Ectodermal cell (in vitro differentiated cells): ENCODE results near the gene CELSR2.

Experiments used
- H3K27ac ChIP-seq: 2 replicates; pipeline ENCODE4 v1.7.0; 2013; ENCODE audit warnings: mild to moderate bottlenecking, low read depth, low read length; ENCODE audit not compliant: insufficient read depth, poor library complexity, severe bottlenecking
- H3K27me3 ChIP-seq: 2 replicates; pipeline ENCODE4 v1.7.0; 2013; ENCODE audit warnings: mild to moderate bottlenecking, low read length; ENCODE audit not compliant: insufficient read depth, control insufficient read depth, poor library complexity, severe bottlenecking
- H3K36me3 ChIP-seq: one replicate; pipeline ENCODE4 v1.7.0; 2013; ENCODE audit warnings: low read length; ENCODE audit not compliant: control insufficient read depth, insufficient read depth
- H3K4me1 ChIP-seq: one replicate; pipeline ENCODE4 v1.7.0; 2013; ENCODE audit warnings: low read length; ENCODE audit not compliant: control insufficient read depth, insufficient read depth
- H3K4me3 ChIP-seq: 2 replicates; pipeline ENCODE4 v1.7.0; 2013; ENCODE audit warnings: low read depth, low read length, control low read depth; ENCODE audit not compliant: insufficient read depth
- H3K9me3 ChIP-seq: 2 replicates; pipeline ENCODE4 v1.7.0; 2013; ENCODE audit warnings: mild to moderate bottlenecking, low read length, moderate library complexity; ENCODE audit not compliant: control insufficient read depth
- WGBS, 2 experiments: methylation state at CpG; one replicate each; pipeline ENCODE4 v1.1.7; 2013; ENCODE audit warnings: missing lambda C conversion rate in 2 of 2; 5-methylcytosine and 5-hydroxymethylcytosine counted together

CELSR2 gene

DNA sequence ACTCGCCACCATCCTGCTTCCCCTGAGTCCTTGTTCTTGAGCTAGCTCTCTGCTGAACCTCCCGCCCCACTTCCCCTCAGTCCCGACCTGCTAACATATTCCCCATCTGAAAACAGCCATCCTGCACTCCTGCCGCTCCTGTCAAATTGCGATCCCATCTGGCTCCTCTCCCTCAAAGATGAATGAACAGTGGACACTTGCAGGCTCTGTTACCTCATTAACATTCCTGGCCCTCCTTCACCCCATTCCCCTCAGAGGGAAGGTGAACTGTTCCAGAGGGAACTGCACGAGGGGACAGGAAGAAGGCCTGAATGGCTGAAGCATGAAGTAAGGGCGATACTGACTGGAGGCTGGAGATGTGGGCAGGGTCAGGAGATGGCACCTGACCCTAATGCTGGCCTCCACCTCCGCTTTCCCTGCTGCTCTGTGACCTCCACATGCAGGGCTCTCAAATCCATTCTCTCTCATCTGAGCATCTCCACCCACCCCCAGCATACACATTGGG lies 7.4 kb upstream of the CELSR2 start:
- no peaks in the 10 kb centered on the region for H3K27me3 ChIP-seq
- no peak overlapping the region for H3K27ac ChIP-seq
- H3K9me3 ChIP-seq = no peaks in the 10 kb centered on the region
- peaks cover 22% of the 10 kb centered on the region for H3K36me3 ChIP-seq
- 70 to 71% methylated on average over 8 of the region's 8 CpGs for WGBS, 2 experiments
- H3K4me1 ChIP-seq = peaks cover 30% of the 10 kb centered on the region
- no peak overlapping the region for H3K4me3 ChIP-seq

DNA sequence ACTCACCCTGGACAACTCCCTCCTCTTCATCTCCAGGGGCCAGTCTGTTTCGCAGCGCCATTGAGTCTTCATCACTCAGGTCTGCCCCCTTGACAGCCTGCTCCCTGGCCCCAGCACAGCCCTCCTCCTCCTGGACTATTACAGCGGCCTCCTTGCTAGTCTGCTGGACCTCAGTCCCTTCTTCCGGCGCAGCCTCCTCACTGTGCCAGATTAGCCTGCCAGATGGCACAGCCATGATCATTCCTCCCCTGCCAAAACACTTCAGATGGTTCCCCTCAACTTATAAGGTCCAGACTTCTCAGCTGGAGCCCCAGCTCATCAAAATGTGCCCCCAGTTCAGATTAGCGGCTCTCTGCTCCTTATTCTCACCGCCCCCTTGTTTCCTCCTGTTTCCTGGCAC lies 7.0 kb upstream of the CELSR2 start:
- peaks cover 28% of the 10 kb centered on the region for H3K4me1 ChIP-seq
- H3K27ac ChIP-seq = no peak overlapping the region
- H3K4me3 ChIP-seq = no peak overlapping the region
- no peaks in the 10 kb centered on the region for H3K9me3 ChIP-seq
- H3K36me3 ChIP-seq = peaks cover 17% of the 10 kb centered on the region
- whole genome bisulfite sequencing, 2 experiments = 90 to 91% methylated on average over 7 of the region's 7 CpGs
- peaks cover 2% of the 10 kb centered on the region for H3K27me3 ChIP-seq

DNA sequence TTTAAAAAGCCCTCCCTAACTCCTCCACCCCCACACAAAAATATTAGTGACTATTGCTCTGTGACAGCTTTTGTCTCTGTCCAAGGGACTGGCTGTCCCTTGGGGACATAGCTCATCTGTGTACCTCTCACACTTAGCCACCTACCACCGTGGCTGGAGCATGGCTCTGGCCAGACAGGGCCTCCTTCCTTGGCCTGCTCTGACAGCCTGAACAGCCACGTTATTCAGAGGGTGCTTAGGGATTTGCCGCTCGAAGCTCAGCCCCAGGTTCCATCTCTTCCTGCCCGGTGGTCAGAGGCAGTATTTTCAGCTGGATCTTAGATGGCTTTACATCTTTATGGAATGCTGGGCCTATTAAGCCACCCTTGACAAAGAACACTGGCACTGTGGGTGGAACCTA lies 6.1 kb upstream of the CELSR2 start:
- H3K4me1 ChIP-seq = peaks cover 26% of the 10 kb centered on the region
- H3K36me3 ChIP-seq = peaks cover 9% of the 10 kb centered on the region
- no peak overlapping the region for H3K4me3 ChIP-seq
- peaks cover 8% of the 10 kb centered on the region for H3K27me3 ChIP-seq
- no peak overlapping the region for H3K27ac ChIP-seq
- no peaks in the 10 kb centered on the region for H3K9me3 ChIP-seq
- 77 to 79% methylated on average over 5 of the region's 5 CpGs for WGBS, 2 experiments

DNA sequence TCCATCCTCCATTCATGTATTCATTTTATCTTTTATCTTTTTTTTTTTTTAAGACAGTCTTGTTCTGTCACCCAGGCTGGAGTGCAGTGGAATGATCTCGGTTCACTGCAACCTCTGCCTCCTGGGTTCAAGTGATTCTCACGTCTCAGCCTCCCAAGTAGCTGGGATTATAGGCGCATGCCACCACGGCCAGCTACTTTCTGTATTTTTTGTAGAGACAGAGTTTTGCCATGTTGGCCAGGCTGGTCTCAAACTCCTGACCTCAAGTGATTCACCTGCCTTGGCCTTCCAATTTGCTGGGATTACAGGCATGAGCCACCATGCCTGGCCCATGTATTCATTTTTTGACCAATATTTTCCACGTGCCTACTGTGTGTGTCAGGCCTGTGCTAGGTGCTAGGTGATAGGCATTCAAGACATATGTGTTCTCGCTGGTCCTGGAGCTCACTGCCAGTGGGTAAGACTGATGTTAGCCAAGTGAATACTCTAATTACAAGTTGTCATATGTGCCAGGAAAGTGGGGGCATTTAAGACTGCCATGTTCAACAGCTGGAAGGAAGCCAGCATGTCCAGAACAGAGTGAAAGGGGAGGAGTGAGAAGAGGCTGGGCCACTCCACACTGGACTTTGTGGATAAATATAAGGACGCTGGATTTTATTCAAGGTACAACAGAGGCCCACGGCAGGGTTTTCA lies 5.3 kb upstream of the CELSR2 start:
- H3K36me3 ChIP-seq = peaks cover under 1% of the 10 kb centered on the region
- peaks cover 8% of the 10 kb centered on the region for H3K27me3 ChIP-seq
- H3K4me3 ChIP-seq = no peak overlapping the region
- H3K27ac ChIP-seq = no peak overlapping the region
- 93% methylated on average over 8 of the region's 8 CpGs for WGBS, 2 experiments
- H3K9me3 ChIP-seq = no peaks in the 10 kb centered on the region
- H3K4me1 ChIP-seq = peaks cover 24% of the 10 kb centered on the region

DNA sequence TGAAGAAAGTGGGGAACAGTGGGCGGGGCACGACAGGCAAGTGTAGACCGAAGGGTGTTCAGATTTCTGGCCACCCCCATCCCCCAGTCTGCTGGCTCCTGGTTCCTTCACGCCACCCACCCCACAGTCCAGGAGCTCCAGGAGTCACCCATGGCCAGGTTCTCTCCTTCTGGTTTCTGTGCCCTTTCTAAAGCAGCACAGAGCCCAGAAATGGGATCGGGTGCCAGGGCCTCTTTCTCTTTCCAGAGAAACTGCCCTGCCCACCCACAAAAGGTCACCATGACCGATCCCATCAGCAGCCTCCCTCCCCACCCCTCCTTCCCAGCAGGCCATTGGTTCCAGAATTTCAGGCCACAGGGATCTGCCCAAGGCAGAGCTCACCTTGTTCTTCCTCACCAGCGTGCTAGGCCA lies 3.2 kb upstream of the CELSR2 start:
- WGBS, 2 experiments = 87 to 90% methylated on average over 7 of the region's 7 CpGs
- Histone ChIP-seq H3K4me3 (no peak overlapping the region), H3K27me3 (peaks cover 12% of the 10 kb centered on the region), H3K9me3 (no peaks in the 10 kb centered on the region), H3K4me1 (peaks cover 18% of the 10 kb centered on the region), H3K27ac (no peak overlapping the region), H3K36me3 (no peaks in the 10 kb centered on the region)

DNA sequence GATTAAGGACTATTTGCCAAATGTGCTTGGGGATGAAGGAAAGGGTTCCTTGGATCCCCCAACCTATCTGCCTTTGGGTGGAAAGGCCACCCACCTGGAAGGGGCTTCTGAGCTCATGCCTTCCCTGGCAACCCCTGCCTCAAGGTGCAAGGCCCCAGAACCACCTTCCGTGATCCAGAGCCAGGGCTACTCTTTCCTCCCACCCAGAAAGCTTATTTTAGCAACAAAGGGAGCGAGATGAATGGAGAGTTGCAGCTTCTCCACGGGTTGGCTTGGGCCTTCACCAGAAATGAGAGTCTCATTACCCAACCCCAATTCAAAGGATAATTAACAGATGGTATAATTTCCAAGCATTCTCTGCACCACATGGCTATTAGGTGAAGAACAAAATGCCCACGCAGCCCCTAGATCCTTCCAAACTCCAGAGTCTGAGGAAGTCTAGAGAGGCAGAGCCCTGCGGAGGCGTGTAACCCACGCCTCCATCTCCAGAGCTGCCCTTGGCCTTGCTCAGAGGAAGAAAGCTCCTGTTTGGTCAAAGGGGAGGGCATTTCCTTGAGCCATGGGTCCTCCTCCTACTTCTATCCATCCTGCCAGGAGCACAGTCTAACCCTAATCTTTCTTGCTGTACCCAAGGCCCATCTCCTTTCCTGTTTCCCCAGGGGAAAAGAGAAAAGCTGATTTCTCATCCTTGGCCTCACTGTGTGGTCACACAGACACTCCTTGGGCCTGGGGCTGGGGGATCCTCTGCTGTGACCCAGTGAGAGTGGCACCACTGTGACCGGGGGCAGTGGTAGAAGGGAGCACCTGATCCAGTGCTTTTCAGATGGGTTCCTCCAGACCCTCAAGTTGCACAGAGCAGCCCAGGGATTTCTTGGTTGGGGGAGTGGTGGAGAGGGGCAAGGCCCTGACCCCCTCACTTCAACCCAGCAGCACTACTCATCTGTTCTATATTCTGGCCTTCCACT lies 1.7 kb upstream of the CELSR2 start:
- Histone ChIP-seq H3K4me1 (peaks cover 7% of the 10 kb centered on the region), H3K4me3 (no peak overlapping the region), H3K9me3 (no peaks in the 10 kb centered on the region), H3K36me3 (peaks cover 14% of the 10 kb centered on the region), H3K27ac (no peak overlapping the region), H3K27me3 (peaks cover 12% of the 10 kb centered on the region)
- 85 to 86% methylated on average over 8 of the region's 8 CpGs for WGBS, 2 experiments

DNA sequence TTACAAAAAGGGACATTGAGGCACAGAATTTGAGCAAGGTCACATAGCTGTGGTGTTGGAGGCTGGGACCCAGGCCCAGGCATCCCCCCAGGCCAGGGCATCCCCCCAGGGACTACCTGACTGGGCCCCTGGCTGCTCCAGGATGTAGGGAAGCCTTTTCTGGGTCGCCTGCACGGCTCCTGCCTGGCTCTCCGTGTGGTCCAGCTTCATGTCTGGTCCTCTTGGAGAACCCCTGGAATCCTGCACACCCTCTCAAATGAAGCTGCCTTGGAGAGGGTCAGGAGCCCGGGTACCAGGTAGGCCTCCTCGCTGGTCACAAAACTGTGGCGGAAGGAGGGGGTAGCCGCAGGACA lies 919 bp upstream of the CELSR2 start:
- Histone ChIP-seq H3K4me3 (no peak overlapping the region), H3K36me3 (peaks cover 14% of the 10 kb centered on the region), H3K27me3 (peaks cover 12% of the 10 kb centered on the region), H3K9me3 (no peaks in the 10 kb centered on the region), H3K4me1 (peaks cover 11% of the 10 kb centered on the region), H3K27ac (no peak overlapping the region)
- WGBS, 2 experiments = 78 to 83% methylated on average over 7 of the region's 7 CpGs

DNA sequence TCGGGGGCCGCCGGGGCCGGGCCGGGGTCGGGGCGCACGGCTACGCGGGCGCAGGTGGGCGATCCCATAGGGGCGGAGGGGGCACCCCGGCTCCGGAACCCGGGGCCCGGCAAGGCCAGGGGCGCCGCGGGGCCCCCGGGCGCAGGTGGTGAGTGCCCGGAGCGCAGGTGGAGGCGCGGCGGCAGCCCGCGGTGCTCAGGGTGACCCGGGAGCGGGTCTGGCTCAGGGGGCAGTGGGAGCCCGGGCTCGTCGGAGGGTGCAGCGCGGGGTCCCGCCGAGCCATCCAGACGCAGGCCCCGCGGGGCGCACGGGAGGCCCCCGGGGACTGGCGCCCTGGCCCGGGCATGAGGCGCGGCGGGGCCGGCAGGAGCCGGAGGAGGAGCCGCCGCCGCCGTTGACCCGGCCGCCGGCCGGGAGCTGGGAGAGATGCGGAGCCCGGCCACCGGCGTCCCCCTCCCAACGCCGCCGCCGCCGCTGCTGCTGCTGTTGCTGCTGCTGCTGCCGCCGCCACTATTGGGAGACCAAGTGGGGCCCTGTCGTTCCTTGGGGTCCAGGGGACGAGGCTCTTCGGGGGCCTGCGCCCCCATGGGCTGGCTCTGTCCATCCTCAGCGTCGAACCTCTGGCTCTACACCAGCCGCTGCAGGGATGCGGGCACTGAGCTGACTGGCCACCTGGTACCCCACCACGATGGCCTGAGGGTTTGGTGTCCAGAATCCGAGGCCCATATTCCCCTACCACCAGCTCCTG lies 489 bp downstream of the CELSR2 start:
- Histone ChIP-seq H3K27ac (no peak overlapping the region), H3K4me3 (peak overlapping the region; percentile 46), H3K27me3 (peaks cover 12% of the 10 kb centered on the region), H3K9me3 (no peaks in the 10 kb centered on the region), H3K36me3 (peaks cover 14% of the 10 kb centered on the region), H3K4me1 (peaks cover 26% of the 10 kb centered on the region)
- 3% methylated on average over 80 of the region's 80 CpGs for WGBS, 2 experiments

DNA sequence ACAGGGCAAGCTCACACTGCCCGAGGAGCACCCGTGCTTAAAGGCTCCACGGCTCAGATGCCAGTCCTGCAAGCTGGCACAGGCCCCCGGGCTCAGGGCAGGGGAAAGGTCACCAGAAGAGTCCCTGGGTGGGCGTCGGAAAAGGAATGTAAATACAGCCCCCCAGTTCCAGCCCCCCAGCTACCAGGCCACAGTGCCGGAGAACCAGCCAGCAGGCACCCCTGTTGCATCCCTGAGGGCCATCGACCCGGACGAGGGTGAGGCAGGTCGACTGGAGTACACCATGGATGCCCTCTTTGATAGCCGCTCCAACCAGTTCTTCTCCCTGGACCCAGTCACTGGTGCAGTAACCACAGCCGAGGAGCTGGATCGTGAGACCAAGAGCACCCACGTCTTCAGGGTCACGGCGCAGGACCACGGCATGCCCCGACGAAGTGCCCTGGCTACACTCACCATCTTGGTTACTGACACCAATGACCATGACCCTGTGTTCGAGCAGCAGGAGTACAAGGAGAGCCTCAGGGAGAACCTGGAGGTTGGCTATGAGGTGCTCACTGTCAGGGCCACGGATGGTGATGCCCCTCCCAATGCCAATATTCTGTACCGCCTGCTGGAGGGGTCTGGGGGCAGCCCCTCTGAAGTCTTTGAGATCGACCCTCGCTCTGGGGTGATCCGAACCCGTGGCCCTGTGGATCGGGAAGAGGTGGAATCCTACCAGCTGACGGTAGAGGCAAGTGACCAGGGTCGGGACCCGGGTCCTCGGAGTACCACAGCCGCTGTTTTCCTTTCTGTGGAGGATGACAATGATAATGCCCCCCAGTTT lies 1.3 kb downstream of the CELSR2 start:
- Histone ChIP-seq H3K36me3 (peaks cover 14% of the 10 kb centered on the region), H3K9me3 (no peaks in the 10 kb centered on the region), H3K4me1 (peaks cover 34% of the 10 kb centered on the region), H3K27me3 (peaks cover 12% of the 10 kb centered on the region), H3K4me3 (peak overlapping the region; percentile 46), H3K27ac (no peak overlapping the region)
- 94% methylated on average over 33 of the region's 33 CpGs for WGBS, 2 experiments
